Esophagus squamous epithelium (tissue), 4 donors: ENCODE measurements around the gene CEP57L1.

Source experiments
- POLR2A ChIP-seq, 4 donors: fragments of 450-650 bp; IDR thresholded peaks; one replicate each; pipeline ENCODE4 v1.6.1; 2017; ENCODE audit warnings: antibody characterized with exemption in 4 of 4, mild to moderate bottlenecking in 4 of 4, moderate library complexity in 3 of 4
- TF ChIP-seq, protein P1 (sequence below), 6 experiments: fragments of 450-650 bp in 4 of 6; fragments of 200-600 bp in 2 of 6; sonication (generic) in 2 of 6; IDR thresholded peaks; one replicate each; pipeline ENCODE4 v1.5.1; 2016 to 2019; ENCODE audit warnings: antibody characterized with exemption in 6 of 6, mild to moderate bottlenecking in 4 of 6, moderate library complexity in 4 of 6

DNA sequence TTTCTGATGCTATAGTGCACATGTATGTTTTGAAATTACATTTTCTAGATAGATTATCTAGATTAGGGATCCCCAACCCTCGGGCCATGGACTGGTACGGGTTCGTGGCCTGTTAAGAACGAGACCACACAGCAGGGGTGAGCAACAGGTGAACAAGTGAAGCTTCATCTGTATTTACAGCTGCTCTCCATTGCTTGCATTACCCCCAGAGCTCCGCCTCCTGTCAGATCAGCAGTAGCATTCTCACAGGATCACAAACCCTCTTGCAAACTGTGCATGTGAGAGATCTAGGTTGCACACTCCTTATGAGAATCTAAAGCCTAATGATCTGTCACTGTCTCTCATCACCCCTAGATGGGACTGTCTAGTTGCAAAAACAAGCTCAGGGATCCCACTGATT lies 10.4 kb downstream of the CEP57L1 start:
- TF ChIP-seq, protein P1, sequence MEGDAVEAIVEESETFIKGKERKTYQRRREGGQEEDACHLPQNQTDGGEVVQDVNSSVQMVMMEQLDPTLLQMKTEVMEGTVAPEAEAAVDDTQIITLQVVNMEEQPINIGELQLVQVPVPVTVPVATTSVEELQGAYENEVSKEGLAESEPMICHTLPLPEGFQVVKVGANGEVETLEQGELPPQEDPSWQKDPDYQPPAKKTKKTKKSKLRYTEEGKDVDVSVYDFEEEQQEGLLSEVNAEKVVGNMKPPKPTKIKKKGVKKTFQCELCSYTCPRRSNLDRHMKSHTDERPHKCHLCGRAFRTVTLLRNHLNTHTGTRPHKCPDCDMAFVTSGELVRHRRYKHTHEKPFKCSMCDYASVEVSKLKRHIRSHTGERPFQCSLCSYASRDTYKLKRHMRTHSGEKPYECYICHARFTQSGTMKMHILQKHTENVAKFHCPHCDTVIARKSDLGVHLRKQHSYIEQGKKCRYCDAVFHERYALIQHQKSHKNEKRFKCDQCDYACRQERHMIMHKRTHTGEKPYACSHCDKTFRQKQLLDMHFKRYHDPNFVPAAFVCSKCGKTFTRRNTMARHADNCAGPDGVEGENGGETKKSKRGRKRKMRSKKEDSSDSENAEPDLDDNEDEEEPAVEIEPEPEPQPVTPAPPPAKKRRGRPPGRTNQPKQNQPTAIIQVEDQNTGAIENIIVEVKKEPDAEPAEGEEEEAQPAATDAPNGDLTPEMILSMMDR (IDR thresholded peaks at IDR 0.05) = no peak
- TF ChIP-seq POLR2A (IDR thresholded peaks at IDR 0.05) = no peak
